CD4-positive, alpha-beta T cell treated with Interleukin-17A for 4 hours (primary cell): ENCODE data around the gene GRIFIN.

ENCODE experiments used
- DNase-seq: peaks from one replicate; pipeline ENCODE4 v3.0.0-alpha.2; 2020; ENCODE audit warnings: mixed read lengths

Gene GRIFIN

DNA sequence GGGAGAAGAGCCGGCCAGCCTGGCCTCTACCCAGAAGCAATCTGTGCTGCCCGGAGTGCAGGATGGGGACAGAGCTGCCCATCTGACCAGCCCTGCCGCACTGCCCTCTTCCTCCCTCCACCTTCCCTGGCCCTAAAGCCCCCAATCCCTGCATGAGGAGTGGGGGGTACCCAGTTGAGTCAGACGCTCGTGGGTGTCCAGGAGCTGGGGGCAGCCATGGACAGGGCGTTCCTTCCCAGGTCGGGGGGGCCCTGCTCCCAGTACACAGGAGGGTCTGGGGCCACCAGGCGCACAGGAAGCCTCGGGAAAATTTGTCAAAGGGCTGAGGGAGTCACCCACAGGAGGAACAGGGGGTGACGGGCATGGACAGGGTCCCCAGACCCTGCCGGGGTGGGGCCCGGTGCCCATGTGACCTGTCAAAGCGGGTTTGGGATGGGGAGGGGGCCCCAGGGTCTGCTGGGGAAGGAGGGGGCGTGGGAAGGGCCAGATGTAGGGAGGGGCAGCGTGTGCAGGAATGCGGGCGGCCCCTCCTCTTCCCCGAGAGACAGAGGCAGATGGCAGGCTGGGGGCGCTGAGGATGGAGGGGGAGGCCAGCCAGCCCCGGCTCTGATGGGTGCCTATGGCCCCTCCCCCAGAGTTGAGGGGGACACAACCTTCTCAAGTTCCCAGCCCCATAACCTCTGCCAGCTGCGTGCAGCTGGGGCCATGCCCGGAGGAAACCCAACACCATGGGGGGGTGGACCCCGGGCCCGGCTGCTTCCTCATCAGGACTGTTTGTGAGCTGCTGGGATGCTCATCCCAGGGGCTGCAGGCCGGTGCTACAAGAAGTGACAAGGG is 21.5 kb upstream of the GRIFIN start:
- no peak for DNase-seq

DNA sequence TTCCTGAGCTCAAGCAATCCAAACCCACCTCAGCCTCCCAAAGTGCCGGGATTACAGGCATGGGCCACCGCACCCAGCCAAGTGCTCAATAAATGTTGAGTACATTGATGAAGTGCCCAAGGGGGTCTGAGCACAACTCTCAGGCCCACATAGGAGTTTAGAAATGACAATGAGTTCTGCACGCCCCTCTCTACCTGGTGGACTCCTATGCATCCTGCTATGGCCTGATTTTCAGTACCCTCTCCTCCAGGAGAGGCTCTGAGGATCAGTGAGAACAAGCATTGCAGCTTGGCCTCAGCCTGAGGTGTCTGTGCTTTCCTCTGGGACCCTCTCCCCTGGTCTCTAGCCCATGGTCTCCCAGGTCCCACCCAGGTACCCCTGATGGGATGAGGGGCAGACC is 20.9 kb upstream of the GRIFIN start:
- DNase-seq, result no peak

- no peak for DNase-seq
These were observed 20.2 kb upstream of the GRIFIN start for GRCh38 chr7:2496375-2496774.

- no peak for DNase-seq
These were observed 19.5 kb upstream of the GRIFIN start for GRCh38 chr7:2495418-2496299.

GRCh38 chr7:2494191-2495130 is 18.3 kb upstream of the GRIFIN start:
- DNase-seq, result no peak

DNA sequence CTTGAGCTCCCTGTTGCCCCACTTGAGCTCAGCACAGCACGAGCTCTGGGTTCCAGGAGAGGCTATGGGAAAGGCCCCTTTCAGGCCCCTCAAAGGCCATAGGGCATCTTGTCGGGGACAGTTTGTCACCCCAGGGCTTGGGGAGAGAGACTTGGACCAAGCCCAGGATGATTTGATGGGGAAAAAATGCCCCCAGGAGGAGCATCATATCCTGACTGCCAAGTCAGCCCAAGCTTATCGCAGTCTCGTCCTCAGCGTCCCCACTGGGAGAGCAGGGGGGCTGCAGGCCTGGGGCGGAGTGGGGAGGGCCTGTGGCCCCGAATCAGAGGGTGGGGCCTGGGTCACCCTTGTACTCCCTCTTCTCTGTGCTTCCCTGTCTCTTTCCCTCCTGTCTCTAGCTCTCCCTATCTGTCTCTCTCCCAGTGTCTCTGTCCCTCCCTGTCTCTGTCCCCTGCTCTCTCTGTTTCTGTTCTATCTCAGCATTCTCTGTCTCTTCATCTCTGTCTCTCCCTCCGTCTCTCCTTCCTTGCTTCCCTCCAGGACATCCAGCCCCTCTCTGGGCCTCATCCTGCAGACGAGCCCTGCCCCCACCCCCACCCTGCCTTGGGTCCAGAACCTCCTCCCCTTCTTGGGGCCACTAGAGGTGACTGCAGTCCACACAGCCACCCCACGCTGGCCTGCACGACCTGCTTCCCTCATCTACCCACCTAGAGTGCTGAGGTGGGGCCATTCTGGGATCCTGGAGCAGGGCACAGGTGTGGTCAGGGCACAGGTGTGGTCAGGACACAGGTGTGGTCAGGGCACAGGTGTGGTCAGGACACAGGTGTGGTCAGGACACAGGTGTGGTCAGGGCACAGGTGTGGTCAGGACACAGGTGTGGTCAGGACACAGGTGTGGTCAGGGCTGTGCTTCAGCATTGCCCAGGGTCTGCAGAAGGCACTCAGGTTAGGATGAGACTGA is 17.3 kb upstream of the GRIFIN start:
- DNase-seq, result no peak

GRCh38 chr7:2492038-2492437 is 15.8 kb upstream of the GRIFIN start:
- DNase-seq, result no peak

- DNase-seq, result no peak
These were observed 14.0 kb upstream of the GRIFIN start for GRCh38 chr7:2490181-2490651.

GRCh38 chr7:2488681-2489080 is 12.5 kb upstream of the GRIFIN start:
- DNase-seq, result no peak

DNA sequence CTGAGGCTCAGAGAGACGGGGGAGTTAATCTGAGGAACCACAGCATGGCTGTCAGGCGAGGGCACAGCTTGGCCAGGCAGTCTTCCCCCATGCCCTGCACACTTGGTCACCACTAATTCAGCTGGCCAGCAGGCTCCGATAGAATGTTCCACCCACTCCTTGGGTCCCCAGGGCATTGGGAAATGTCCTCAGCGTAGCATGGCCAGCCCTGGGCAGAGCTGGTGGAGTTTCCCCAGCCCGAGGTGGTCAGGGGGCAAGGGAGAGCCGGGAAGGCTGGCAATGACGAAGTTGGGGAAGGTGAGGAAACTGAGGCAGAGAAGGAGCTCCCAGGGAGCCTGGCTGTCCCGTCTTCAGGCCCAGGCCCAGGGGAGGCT is 12.1 kb upstream of the GRIFIN start:
- no peak for DNase-seq

DNA sequence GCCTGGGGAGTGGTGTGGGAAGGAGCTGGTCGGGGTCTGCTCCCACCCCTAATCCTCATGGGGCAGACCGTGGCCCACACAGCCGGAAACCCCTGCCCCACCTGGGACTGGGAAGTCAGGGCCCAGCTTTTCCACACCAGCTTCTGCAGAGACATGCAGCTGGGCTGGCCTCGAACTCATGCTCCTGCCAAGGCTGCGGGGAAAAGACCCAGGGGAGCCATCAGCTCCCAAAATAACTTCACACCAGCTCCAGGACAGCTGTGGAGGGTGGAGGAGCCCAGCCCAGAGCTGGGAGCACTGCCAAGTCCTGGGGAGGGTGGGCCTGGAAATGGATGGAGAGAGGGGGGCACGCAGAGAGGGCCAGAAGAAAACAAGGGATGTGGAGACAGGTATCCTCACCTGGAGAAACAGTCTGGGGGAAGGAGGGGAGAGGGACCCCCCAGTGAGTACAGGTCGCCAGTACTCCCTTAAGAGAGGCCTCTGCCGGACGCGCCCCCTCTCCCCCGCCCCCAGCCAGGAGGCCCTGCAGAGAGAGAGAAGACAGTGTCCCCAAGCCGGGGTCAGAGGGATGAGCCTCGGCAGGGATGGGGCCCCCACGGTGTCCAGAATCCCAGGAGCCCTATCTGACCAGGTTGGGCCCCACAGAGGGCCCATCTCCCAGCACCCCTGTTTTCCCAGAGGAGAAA is 11.5 kb upstream of the GRIFIN start:
- no peak for DNase-seq

DNA sequence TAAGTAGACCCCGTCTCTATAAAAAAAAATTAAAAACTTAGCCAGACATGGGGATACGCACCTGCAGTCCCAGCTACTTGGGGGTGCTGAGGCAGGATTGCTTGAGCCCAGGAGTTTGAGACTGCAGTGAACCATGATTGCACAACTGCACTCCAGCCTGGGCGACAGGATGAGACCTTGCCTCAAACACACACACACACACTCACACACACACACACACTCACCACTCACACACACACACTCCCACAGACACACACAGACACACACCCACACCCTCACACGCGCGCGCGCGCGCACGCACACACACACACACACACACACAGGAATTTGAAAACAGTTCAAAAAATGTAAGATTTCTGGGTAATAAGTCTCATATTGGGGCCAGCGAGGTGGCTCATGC is 8.7 kb upstream of the GRIFIN start:
- DNase-seq, result no peak

DNA sequence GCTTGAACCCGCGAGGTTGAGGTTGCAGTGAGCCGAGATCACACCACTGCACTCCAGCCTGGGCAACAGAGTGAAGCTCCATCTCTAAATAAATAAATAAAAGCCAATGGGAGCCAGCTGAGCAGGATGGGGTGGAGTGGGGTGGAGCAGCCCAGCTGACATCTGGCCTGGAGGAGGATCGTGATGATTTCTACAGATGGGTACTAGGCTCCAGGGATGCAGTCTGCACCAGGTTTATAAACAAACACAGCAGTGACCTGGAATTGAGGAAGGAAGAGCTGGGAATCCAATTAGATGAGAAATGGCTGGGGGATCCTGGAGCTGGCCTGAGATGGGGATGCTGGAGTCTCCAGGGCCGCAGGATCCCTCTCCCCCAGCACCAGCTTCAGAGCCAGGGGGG is 7.3 kb upstream of the GRIFIN start:
- DNase-seq, result no peak

GRCh38 chr7:2482725-2483451 is 6.7 kb upstream of the GRIFIN start:
- DNase-seq, result no peak

DNA sequence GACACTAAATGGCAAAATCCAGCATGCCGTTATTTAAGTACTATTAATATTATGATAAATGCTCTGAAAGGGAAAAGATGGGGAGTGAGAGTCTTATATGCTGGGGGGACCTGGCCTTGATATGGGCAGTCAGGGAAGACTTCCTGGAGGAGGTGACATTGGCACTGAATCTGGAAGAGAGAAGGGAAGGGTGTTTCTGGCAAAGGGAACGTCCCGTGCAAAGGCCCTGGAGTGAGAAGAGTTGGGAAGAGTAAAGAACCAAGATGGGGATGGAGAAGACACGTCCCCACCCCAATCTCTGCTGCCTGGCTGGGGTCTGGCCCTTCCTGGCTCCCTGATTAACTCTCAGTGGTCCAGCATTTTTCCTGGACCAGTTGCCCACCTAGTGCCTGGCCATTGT is 5.0 kb upstream of the GRIFIN start:
- DNase-seq, result no peak

- no peak for DNase-seq
These were observed 3.8 kb upstream of the GRIFIN start for GRCh38 chr7:2480070-2480408.

DNA sequence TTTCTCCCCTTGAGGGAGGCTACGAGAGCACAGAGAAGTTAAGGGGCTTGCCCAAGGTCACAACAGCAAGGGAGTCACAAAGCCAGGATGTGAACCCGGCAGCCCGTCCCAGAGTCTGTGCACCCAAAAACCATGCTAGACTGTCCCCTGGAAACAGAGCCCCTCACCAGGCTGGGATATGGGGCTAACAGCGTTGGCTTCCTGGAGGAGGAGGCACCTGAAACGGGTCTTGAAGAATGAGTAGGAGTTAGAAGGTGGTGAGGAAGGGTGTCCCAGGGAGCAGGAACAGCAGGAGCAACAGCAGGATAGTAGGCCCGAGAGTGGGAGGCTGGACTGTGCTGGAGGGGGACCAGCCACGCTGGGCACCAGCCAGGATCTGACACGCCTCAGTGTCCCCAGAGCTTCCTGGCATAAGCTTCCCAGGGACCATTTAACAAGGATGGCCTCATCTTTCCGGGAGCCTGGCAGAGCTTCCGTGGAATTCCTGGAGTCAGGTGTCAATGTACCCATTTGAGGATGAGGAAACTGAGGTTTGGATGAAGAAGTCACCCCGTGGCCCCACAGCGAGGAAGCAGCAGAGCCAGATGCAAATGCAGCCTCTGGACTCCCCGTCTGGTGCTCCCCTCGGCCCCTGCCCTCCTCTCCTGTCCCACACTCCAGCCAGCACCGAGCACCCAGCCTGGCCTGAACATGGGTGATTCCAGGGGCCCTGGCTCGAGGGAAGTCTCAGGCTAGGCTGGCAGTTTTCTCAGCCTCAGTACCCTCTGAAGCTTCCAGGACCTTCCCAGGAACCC is 3.3 kb upstream of the GRIFIN start:
- DNase-seq, result no peak

DNA sequence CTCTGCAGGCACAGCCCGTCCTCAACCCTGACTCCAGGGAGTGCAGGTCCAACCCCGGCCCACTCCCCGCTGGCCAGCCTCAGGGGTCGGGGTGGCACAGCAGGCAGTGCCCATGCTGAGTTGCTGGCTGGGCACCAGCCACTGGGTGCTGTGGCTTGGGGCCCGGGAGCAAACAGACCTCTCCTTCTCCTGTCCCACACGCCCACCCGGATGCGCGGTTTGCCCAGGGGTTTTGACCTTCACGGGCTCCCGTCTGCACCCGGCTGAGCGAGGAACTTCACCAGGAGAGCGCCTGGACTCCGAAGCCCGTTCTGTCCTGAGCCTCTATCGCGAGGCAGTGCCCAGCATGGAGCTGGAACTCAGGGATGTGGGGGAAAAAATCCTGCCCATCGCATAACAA is 2.6 kb upstream of the GRIFIN start:
- DNase-seq, result no peak

DNA sequence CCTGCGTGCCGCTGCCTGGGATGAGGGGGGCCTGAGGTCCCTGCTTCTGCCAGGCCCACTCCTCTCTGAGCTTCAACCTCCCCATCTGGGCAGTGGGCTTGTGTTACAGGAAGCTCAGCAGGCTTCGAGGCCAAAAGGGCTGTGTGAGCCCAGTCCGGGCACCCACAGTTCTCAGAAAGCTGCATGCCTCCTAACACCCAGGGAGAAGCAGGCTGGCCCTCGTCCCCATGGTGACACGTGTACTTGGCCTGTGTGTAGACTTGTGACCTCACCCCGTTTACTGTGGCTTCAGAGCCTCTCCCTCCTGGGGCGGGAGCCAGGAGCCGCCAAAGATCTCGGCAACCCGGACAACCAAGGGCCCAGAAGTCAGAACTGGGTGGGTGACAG is 2.2 kb upstream of the GRIFIN start:
- DNase-seq, result no peak
